ENCODE results near the gene ERG.

- TF ChIP-seq ATF3 (IDR thresholded peaks at IDR 0.05) (no peak), ATF3 (CRISPR knock-in tag; conservative IDR thresholded peaks at IDR 0.05) (no peak), JUN (IDR thresholded peaks at IDR 0.05; ENCODE audit: borderline replicate concordance, low read depth, low read length) (no peak), JUN (CRISPR knock-in tag; IDR thresholded peaks at IDR 0.05; ENCODE audit: borderline replicate concordance) (no peak)
Measured at GRCh38 chr21:38330666-38331065, 167.6 kb downstream of the ERG start.
